CD8-positive, alpha-beta memory T cell (primary cell): ENCODE results near the gene COL1A1. TPM values are rescaled to one million over a fixed set of nuclear protein-coding genes. Genes with fewer than 3 reads are reported as not detected.

Experiments used
- CTCF ChIA-PET: fragments of 350-600 bp; sonication (Branson Sonifier 250); formaldehyde crosslinking; loops from one replicate; lab custom pipeline; 2021; ENCODE audit warnings: antibody characterized with exemption; lab: Charles Lee
- POLR2A ChIA-PET: fragments of 350-600 bp; sonication (Branson Sonifier 250); formaldehyde crosslinking; loops from one replicate; lab custom pipeline; 2021; ENCODE audit warnings: antibody characterized with exemption; lab: Charles Lee
- DNase-seq, 5 donors: peaks; one replicate each; pipeline versions ENCODE4 v3.0.0 to v3.0.0-alpha.2; 2020 to 2022; ENCODE audit warnings: mixed read lengths in 1 of 5
- H3K27ac ChIP-seq: one replicate; pipeline ENCODE4 v1.7.0; 2013; ENCODE audit warnings: low read depth, mild to moderate bottlenecking, low read length, moderate library complexity
- H3K27me3 ChIP-seq: 2 replicates; pipeline ENCODE4 v1.7.0; 2013; ENCODE audit warnings: low read length, mild to moderate bottlenecking; ENCODE audit not compliant: insufficient read depth, poor library complexity, severe bottlenecking
- H3K36me3 ChIP-seq: 2 replicates; pipeline ENCODE4 v1.7.0; 2013; ENCODE audit warnings: mild to moderate bottlenecking, low read length, moderate library complexity; ENCODE audit not compliant: insufficient read depth
- H3K4me1 ChIP-seq: 2 replicates; pipeline ENCODE4 v1.7.0; 2013; ENCODE audit warnings: mild to moderate bottlenecking, low read length, moderate library complexity; ENCODE audit not compliant: insufficient read depth
- H3K4me3 ChIP-seq: 2 replicates; pipeline ENCODE4 v1.7.0; 2013; ENCODE audit warnings: mild to moderate bottlenecking, low read length
- H3K9me3 ChIP-seq: 2 replicates; pipeline ENCODE4 v1.7.0; 2013; ENCODE audit warnings: mild to moderate bottlenecking, low read length
- H3K27ac Mint-ChIP-seq, 8 donors: one replicate each; pipeline ENCODE4 v1.8.0; 2020 to 2021; ENCODE audit warnings: mixed read lengths in 8 of 8, mild to moderate bottlenecking in 6 of 8, inconsistent platforms in 3 of 8, moderate library complexity in 3 of 8
- H3K27me3 Mint-ChIP-seq, 2 donors: one replicate each; pipeline ENCODE4 v1.8.0; 2020 to 2021; ENCODE audit warnings: mixed read lengths in 2 of 2, mild to moderate bottlenecking in 1 of 2, moderate library complexity in 1 of 2
- H3K36me3 Mint-ChIP-seq, 3 donors: one replicate each; pipeline ENCODE4 v1.8.0; 2020 to 2021; ENCODE audit warnings: mixed read lengths in 3 of 3, inconsistent platforms in 1 of 3, mild to moderate bottlenecking in 1 of 3
- H3K4me1 Mint-ChIP-seq, 3 donors: one replicate each; pipeline ENCODE4 v1.8.0; 2020 to 2021; ENCODE audit warnings: mixed read lengths in 3 of 3, inconsistent platforms in 1 of 3, mild to moderate bottlenecking in 1 of 3
- H3K4me3 Mint-ChIP-seq, 7 donors: one replicate each; pipeline ENCODE4 v1.8.0; 2020 to 2021; ENCODE audit warnings: mixed read lengths in 7 of 7, mild to moderate bottlenecking in 6 of 7, moderate library complexity in 4 of 7, inconsistent platforms in 2 of 7
- H3K9me3 Mint-ChIP-seq, 5 donors: one replicate each; pipeline ENCODE4 v1.8.0; 2020 to 2022; ENCODE audit warnings: mixed read lengths in 5 of 5, mild to moderate bottlenecking in 3 of 5, moderate library complexity in 2 of 5, inconsistent platforms in 1 of 5
- polyA plus RNA-seq: library from polyadenylated mRNA; unstranded; fragments of 300-500 nt; fragmentation: Illumina TruSeq; gene quantifications from one replicate; pipeline ENCODE4 v1.2.3, GENCODE V29; 2021
- total RNA-seq, 2 experiments: library from RNA; stranded (reverse); gene quantifications; one replicate each; pipeline ENCODE4 v1.2.3, GENCODE V29; 2021

COL1A1 gene
- total and polyA plus RNA-seq, 3 experiments from 2014 or later, result 0.39 to 0.42 TPM; not detected in 1

GRCh38 chr17:50219342-50219741 is 17.9 kb upstream of the COL1A1 start:
- H3K4me3 ChIP-seq, result no peak overlapping the region
- H3K27ac ChIP-seq, result no peak overlapping the region
- Mint-ChIP-seq H3K4me1 (no peaks in the 10 kb centered on the region), H3K9me3 (peaks cover 0 to 1% (median under 1%) of the 10 kb centered on the region in 5 donors), H3K4me3 (no peak overlapping the region), H3K36me3 (peaks cover 0 to under 1% (median 0%) of the 10 kb centered on the region in 3 donors), H3K27me3 (peaks cover 6 to 29% of the 10 kb centered on the region in 2 donors), H3K27ac (no peak overlapping the region)
- H3K27me3 ChIP-seq, result no peaks in the 10 kb centered on the region
- DNase-seq, result no peak
- no peaks in the 10 kb centered on the region for H3K36me3 ChIP-seq
- H3K9me3 ChIP-seq, result no peaks in the 10 kb centered on the region
- ChIA-PET POLR2A (no interaction called here), CTCF (interaction anchor here (1.4 kb wide), 1 partner anchor 18 kb away, joined by 3 read pairs; the partner anchor contains the start of gene COL1A1)
- H3K4me1 ChIP-seq, result no peaks in the 10 kb centered on the region

- CTCF ChIA-PET, result interaction anchor here (1.2 kb wide), 1 partner anchor 78 kb away, joined by 3 read pairs; no protein-coding TSS in a partner anchor
- H3K9me3 ChIP-seq, result no peaks in the 10 kb centered on the region
- no peaks in the 10 kb centered on the region for H3K4me1 Mint-ChIP-seq
- H3K4me3 Mint-ChIP-seq, result no peak overlapping the region
- no peaks in the 10 kb centered on the region for H3K4me1 ChIP-seq
- no peak overlapping the region for H3K27ac ChIP-seq
- H3K27me3 Mint-ChIP-seq, result peaks cover 6 to 30% of the 10 kb centered on the region in 2 donors
- H3K36me3 Mint-ChIP-seq, result no peaks in the 10 kb centered on the region
- no peak overlapping the region for H3K27ac Mint-ChIP-seq
- H3K4me3 ChIP-seq, result no peak overlapping the region
- no peaks in the 10 kb centered on the region for H3K36me3 ChIP-seq
- no peak for DNase-seq
- no peaks in the 10 kb centered on the region for H3K9me3 Mint-ChIP-seq
- H3K27me3 ChIP-seq, result no peaks in the 10 kb centered on the region
- POLR2A ChIA-PET, result no interaction called here
Measured at GRCh38 chr17:50218771-50219315, 17.4 kb upstream of the COL1A1 start.

- no peaks in the 10 kb centered on the region for H3K36me3 Mint-ChIP-seq
- CTCF ChIA-PET, result interaction anchor here (1.2 kb wide), 1 partner anchor 78 kb away, joined by 3 read pairs; no protein-coding TSS in a partner anchor
- Histone ChIP-seq H3K27me3 (no peaks in the 10 kb centered on the region), H3K36me3 (no peaks in the 10 kb centered on the region), H3K27ac (no peak overlapping the region), H3K4me3 (no peak overlapping the region), H3K4me1 (peaks cover 5% of the 10 kb centered on the region), H3K9me3 (no peaks in the 10 kb centered on the region)
- DNase-seq, result no peak
- peaks cover under 1 to 2% (median 2%) of the 10 kb centered on the region in 3 donors for H3K4me1 Mint-ChIP-seq
- POLR2A ChIA-PET, result no interaction called here
- no peaks in the 10 kb centered on the region for H3K9me3 Mint-ChIP-seq
- no peak overlapping the region for H3K27ac Mint-ChIP-seq
- no peak overlapping the region for H3K4me3 Mint-ChIP-seq
- peaks cover 6 to 27% of the 10 kb centered on the region in 2 donors for H3K27me3 Mint-ChIP-seq
Measured at GRCh38 chr17:50218071-50218759, 16.8 kb upstream of the COL1A1 start.

- Histone ChIP-seq H3K4me1 (peaks cover 8% of the 10 kb centered on the region), H3K27me3 (no peaks in the 10 kb centered on the region), H3K27ac (no peak overlapping the region), H3K4me3 (no peak overlapping the region), H3K36me3 (no peaks in the 10 kb centered on the region), H3K9me3 (no peaks in the 10 kb centered on the region)
- no peak overlapping the region for H3K4me3 Mint-ChIP-seq
- ChIA-PET POLR2A (no interaction called here), CTCF (interaction anchor here (1.2 kb wide), 2 partner anchors 17 to 79 kb away, joined by 3 to 4 read pairs; partner anchors contain the start of gene COL1A1)
- DNase-seq, result no peak
- H3K9me3 Mint-ChIP-seq, result no peaks in the 10 kb centered on the region
- no peaks in the 10 kb centered on the region for H3K36me3 Mint-ChIP-seq
- H3K27ac Mint-ChIP-seq, result no peak overlapping the region
- H3K27me3 Mint-ChIP-seq, result peaks cover 6 to 30% of the 10 kb centered on the region in 2 donors
- H3K4me1 Mint-ChIP-seq, result peaks cover 4 to 8% (median 8%) of the 10 kb centered on the region in 3 donors
Measured at GRCh38 chr17:50217591-50217990, 16.2 kb upstream of the COL1A1 start.

GRCh38 chr17:50214976-50215760 is 13.7 kb upstream of the COL1A1 start:
- Histone ChIP-seq H3K4me3 (no peak overlapping the region), H3K9me3 (no peaks in the 10 kb centered on the region), H3K4me1 (peaks cover 8% of the 10 kb centered on the region), H3K36me3 (no peaks in the 10 kb centered on the region), H3K27ac (no peak overlapping the region), H3K27me3 (peaks cover 4% of the 10 kb centered on the region)
- peaks cover 5 to 33% of the 10 kb centered on the region in 2 donors for H3K27me3 Mint-ChIP-seq
- no peaks in the 10 kb centered on the region for H3K36me3 Mint-ChIP-seq
- no peak overlapping the region for H3K4me3 Mint-ChIP-seq
- no peak overlapping the region for H3K27ac Mint-ChIP-seq
- CTCF ChIA-PET, result interaction anchor here (0.8 to 4.7 kb wide), 3 partner anchors 11 to 57 kb away, joined by 3 to 43 read pairs (median 5); partner anchors contain the start of gene COL1A1
- peaks cover 6 to 12% (median 11%) of the 10 kb centered on the region in 3 donors for H3K4me1 Mint-ChIP-seq
- no peaks in the 10 kb centered on the region for H3K9me3 Mint-ChIP-seq
- no peak for DNase-seq
- POLR2A ChIA-PET, result no interaction called here

- DNase-seq, result peak in 4 of 5 donors; percentile 13 to 66 (median 56)
- H3K4me1 ChIP-seq, result peaks cover 8% of the 10 kb centered on the region
- peaks cover 6 to 12% (median 11%) of the 10 kb centered on the region in 3 donors for H3K4me1 Mint-ChIP-seq
- no peaks in the 10 kb centered on the region for H3K9me3 Mint-ChIP-seq
- no peak overlapping the region for H3K27ac ChIP-seq
- CTCF ChIA-PET, result interaction anchor here (1.2 to 4.7 kb wide), 3 partner anchors 12 to 83 kb away, joined by 3 to 43 read pairs (median 5); partner anchors contain the start of gene COL1A1
- POLR2A ChIA-PET, result interaction anchor here (0.6 kb wide), 2 partner anchors 55 to 156 kb away, joined by 3 to 7 read pairs; no protein-coding TSS in a partner anchor
- H3K4me3 ChIP-seq, result no peak overlapping the region
- peak overlapping the region in 4 of 8 donors; percentile 10 to 29 (median 19) for H3K27ac Mint-ChIP-seq
- peaks cover 4% of the 10 kb centered on the region for H3K27me3 ChIP-seq
- H3K27me3 Mint-ChIP-seq, result peaks cover 17 to 48% of the 10 kb centered on the region in 2 donors
- H3K36me3 ChIP-seq, result no peaks in the 10 kb centered on the region
- no peaks in the 10 kb centered on the region for H3K9me3 ChIP-seq
- H3K36me3 Mint-ChIP-seq, result peaks cover 0 to 1% (median 0%) of the 10 kb centered on the region in 3 donors
- H3K4me3 Mint-ChIP-seq, result no peak overlapping the region
Measured at GRCh38 chr17:50213026-50214022, 11.9 kb upstream of the COL1A1 start.
